Keratinocyte (primary cell): ENCODE data around the gene LMBR1. TPM values are rescaled to one million over a fixed set of nuclear protein-coding genes. Genes with fewer than 3 reads are reported as not detected.

Source experiments
- DNase-seq: peaks from one replicate; pipeline ENCODE4 v3.0.0-alpha.2; 2011; ENCODE audit warnings: low read depth, missing footprints, low spot score
- FAIRE-seq: peaks from 2 replicates; lab custom pipeline; 2011; peaks lifted over from hg19 to GRCh38; lab: Jason Lieb, UNC
- H2AFZ ChIP-seq: 2 replicates; pipeline ENCODE4 v1.6.0; 2012; ENCODE audit warnings: low read length, control low read depth, inconsistent platforms; ENCODE audit not compliant: control insufficient read depth
- H3K27ac ChIP-seq: 2 replicates; pipeline ENCODE4 v1.5.1; 2011; ENCODE audit warnings: low read length; ENCODE audit not compliant: control insufficient read depth, insufficient read depth
- H3K27me3 ChIP-seq: 3 replicates; pipeline ENCODE4 v1.6.0; 2011; ENCODE audit warnings: low read length; ENCODE audit not compliant: control insufficient read depth, insufficient read depth; ENCODE audit errors: extremely low read depth
- H3K36me3 ChIP-seq, 2 experiments: 2 replicates in 1 of 2; 3 replicates in 1 of 2; pipeline ENCODE4 v1.5.1; 2011; ENCODE audit warnings: low read length in 2 of 2, mild to moderate bottlenecking in 1 of 2; ENCODE audit not compliant: control insufficient read depth in 2 of 2, insufficient read depth in 2 of 2; ENCODE audit errors: extremely low read depth in 1 of 2
- H3K4me1 ChIP-seq: 3 replicates; pipeline ENCODE4 v1.5.1; 2011; ENCODE audit warnings: low read length; ENCODE audit not compliant: control insufficient read depth, insufficient read depth; ENCODE audit errors: extremely low read depth
- H3K4me2 ChIP-seq: 3 replicates; pipeline ENCODE4 v1.6.0; 2011; ENCODE audit warnings: low read depth, low read length; ENCODE audit not compliant: control insufficient read depth, insufficient read depth; ENCODE audit errors: extremely low read depth
- H3K4me3 ChIP-seq, 3 experiments: fragments of 200-600 bp in 1 of 3; sonication (generic) in 1 of 3; 2 replicates in 2 of 3; 3 replicates in 1 of 3; pipeline ENCODE4 v1.5.1; 2011 to 2016; ENCODE audit warnings: low read length in 3 of 3, mild to moderate bottlenecking in 3 of 3, control low read depth in 2 of 3, inconsistent platforms in 1 of 3, low read depth in 1 of 3, mixed read lengths in 1 of 3, mixed run types in 1 of 3, moderate library complexity in 1 of 3; ENCODE audit not compliant: control insufficient read depth in 2 of 3, insufficient read depth in 2 of 3; ENCODE audit errors: extremely low read depth in 1 of 3
- H3K79me2 ChIP-seq: 2 replicates; pipeline ENCODE4 v1.6.0; 2012; ENCODE audit warnings: low read length; ENCODE audit not compliant: control insufficient read depth, insufficient read depth
- H3K9ac ChIP-seq: 3 replicates; pipeline ENCODE4 v1.6.0; 2011; ENCODE audit warnings: low read length; ENCODE audit not compliant: control insufficient read depth, insufficient read depth; ENCODE audit errors: extremely low read depth
- H3K9me1 ChIP-seq: 3 replicates; pipeline ENCODE4 v1.6.0; 2011; ENCODE audit warnings: low read length; ENCODE audit not compliant: control insufficient read depth, insufficient read depth; ENCODE audit errors: extremely low read depth
- H3K9me3 ChIP-seq: 2 replicates; pipeline ENCODE4 v1.5.1; 2012; ENCODE audit warnings: low read depth, low read length; ENCODE audit not compliant: control insufficient read depth
- H4K20me1 ChIP-seq: 3 replicates; pipeline ENCODE4 v1.6.0; 2011; ENCODE audit warnings: low read length; ENCODE audit not compliant: control insufficient read depth, insufficient read depth; ENCODE audit errors: extremely low read depth
- EZH2 ChIP-seq: IDR thresholded peaks from one replicate; pipeline ENCODE4 v1.6.1; 2012; ENCODE audit warnings: inconsistent platforms, mild to moderate bottlenecking, low read length, moderate library complexity
- dilution Hi-C: fragments of 300-500 bp; cut with MboI; formaldehyde crosslinking; loops from one replicate; pipeline ENCODE4 v1.7.0; 2020; ENCODE audit warnings: low sequenced_read_pairs; ENCODE audit not compliant: extremely low pct_ligation_motif_present
- polyA plus RNA-seq, 5 experiments: library from polyadenylated mRNA; depleted of rRNA in 3 of 5; stranded (reverse) in 3 of 5; stranded (forward) in 1 of 5; unstranded in 1 of 5; fragments of >200 nt; gene quantifications; 1 replicate in 1 of 5; 2 replicates in 3 of 5; 3 replicates in 1 of 5; pipeline versions ENCODE4 v1.2.1 to v1.2.3, GENCODE V29; 2011 to 2012; ENCODE audit warnings: missing spikeins in 2 of 5, low read depth in 1 of 5, low replicate concordance in 1 of 5
- TF ChIP-seq, protein P1 (sequence below), 3 experiments: IDR thresholded peaks in 1 of 3; conservative IDR thresholded peaks in 1 of 3; optimal IDR thresholded peaks in 1 of 3; 2 replicates in 2 of 3; 3 replicates in 1 of 3; pipeline versions ENCODE3 to v1.5.1; 2011; ENCODE audit warnings: low read length in 3 of 3, mild to moderate bottlenecking in 3 of 3, moderate library complexity in 2 of 3, control low read depth in 1 of 3, inconsistent platforms in 1 of 3; ENCODE audit not compliant: insufficient read depth in 2 of 3; ENCODE audit errors: extremely low read depth in 1 of 3

LMBR1 gene
- polyA plus RNA-seq, 1 donor (not counting 4 experiments of a cell fraction or from before 2014, with no cell fraction given), result 30.2 TPM

DNA sequence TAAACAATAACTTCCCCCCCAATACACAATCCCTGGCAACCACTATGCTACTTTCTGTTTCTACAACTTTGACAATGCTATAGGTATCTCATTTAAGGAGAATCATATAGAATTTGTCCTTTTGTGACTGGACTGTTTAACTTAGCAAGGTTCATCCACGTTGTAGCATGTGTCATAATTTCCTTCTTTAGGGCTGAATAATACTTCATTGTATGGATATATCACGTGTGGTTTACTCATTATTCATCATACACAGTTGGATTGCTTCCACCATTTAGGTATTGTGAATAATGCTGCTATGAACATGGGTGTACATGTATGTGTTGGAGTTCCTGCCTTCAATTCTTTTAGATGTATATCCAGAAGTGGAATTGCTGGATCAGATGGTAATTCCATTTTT is 111.0 kb downstream of the LMBR1 start:
- H3K9ac ChIP-seq, result no peak overlapping the region
- H3K4me3 ChIP-seq, result no peak overlapping the region
- H3K36me3 ChIP-seq, result no peaks in the 10 kb centered on the region
- dilution Hi-C loops, result no loop called here
- H3K9me1 ChIP-seq, result no peaks in the 10 kb centered on the region
- H3K4me1 ChIP-seq, result peaks cover 4% of the 10 kb centered on the region
- H3K4me2 ChIP-seq, result no peak overlapping the region
- H4K20me1 ChIP-seq, result no peaks in the 10 kb centered on the region
- H3K9me3 ChIP-seq, result no peaks in the 10 kb centered on the region
- DNase-seq (no peak), FAIRE-seq (no peak)
- H3K27me3 ChIP-seq, result no peaks in the 10 kb centered on the region
- TF ChIP-seq EZH2, result no peak
- TF ChIP-seq, protein P1, sequence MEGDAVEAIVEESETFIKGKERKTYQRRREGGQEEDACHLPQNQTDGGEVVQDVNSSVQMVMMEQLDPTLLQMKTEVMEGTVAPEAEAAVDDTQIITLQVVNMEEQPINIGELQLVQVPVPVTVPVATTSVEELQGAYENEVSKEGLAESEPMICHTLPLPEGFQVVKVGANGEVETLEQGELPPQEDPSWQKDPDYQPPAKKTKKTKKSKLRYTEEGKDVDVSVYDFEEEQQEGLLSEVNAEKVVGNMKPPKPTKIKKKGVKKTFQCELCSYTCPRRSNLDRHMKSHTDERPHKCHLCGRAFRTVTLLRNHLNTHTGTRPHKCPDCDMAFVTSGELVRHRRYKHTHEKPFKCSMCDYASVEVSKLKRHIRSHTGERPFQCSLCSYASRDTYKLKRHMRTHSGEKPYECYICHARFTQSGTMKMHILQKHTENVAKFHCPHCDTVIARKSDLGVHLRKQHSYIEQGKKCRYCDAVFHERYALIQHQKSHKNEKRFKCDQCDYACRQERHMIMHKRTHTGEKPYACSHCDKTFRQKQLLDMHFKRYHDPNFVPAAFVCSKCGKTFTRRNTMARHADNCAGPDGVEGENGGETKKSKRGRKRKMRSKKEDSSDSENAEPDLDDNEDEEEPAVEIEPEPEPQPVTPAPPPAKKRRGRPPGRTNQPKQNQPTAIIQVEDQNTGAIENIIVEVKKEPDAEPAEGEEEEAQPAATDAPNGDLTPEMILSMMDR (optimal IDR thresholded peaks at IDR 0.05 in 1 of 3, IDR thresholded peaks at IDR 0.05 in 1 of 3, conservative IDR thresholded peaks at IDR 0.05 in 1 of 3; ENCODE audit: extremely low read depth in 1 of 3, insufficient read depth in 2 of 3, low read length in 3 of 3), result no peak
- H2AFZ ChIP-seq, result no peak overlapping the region
- H3K27ac ChIP-seq, result no peak overlapping the region
- no peaks in the 10 kb centered on the region for H3K79me2 ChIP-seq

DNA sequence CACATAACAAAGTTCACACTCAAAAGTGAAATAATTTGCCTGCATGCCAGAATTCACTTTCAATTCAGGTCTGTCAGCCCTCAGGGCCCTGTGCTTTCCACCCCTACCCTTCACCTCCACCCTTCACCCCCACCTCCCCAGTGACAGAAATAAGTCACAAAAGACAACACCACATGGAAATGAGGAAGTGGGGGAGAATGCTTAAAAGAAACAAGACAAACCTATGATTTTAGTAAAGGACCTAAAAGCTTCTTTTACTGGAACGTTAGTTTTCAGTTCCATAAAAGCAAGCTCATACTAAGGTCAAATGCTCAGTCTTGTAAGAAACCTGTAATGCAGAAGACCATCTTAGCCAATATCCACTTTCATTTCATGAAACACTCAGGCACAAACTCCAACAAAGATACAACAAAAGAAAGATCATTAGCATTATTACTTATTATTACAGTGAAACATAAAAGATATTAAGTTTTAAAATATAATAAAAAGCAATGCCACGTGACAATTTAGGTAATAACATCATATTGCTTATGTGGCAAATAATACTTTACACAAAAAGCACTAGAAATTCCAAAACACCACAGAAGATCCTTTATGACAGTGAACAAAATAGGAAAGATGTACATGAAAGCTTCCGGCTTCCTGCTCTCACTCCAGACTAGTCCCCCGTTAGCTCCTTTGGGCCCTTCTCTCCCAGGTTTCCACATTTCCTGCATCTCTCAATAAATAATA is 112.1 kb downstream of the LMBR1 start:
- no peak overlapping the region for H3K4me2 ChIP-seq
- H3K9ac ChIP-seq, result no peak overlapping the region
- H3K27me3 ChIP-seq, result no peaks in the 10 kb centered on the region
- no peak for DNase-seq
- peaks cover 4% of the 10 kb centered on the region for H3K4me1 ChIP-seq
- no peak for FAIRE-seq
- H3K4me3 ChIP-seq, result no peak overlapping the region
- TF ChIP-seq EZH2, result no peak
- H3K79me2 ChIP-seq, result no peaks in the 10 kb centered on the region
- H3K9me1 ChIP-seq, result no peaks in the 10 kb centered on the region
- no peaks in the 10 kb centered on the region for H3K9me3 ChIP-seq
- H3K27ac ChIP-seq, result no peak overlapping the region
- no peak overlapping the region for H2AFZ ChIP-seq
- no peaks in the 10 kb centered on the region for H3K36me3 ChIP-seq
- dilution Hi-C loops, result no loop called here
- H4K20me1 ChIP-seq, result no peaks in the 10 kb centered on the region
